Cardiac fibroblast (primary cell): ENCODE data around the gene CCDC191.

ENCODE experiments used
- DNase-seq, 2 donors: peaks; one replicate each; pipeline versions ENCODE4 v3.0.0 to v3.0.0-alpha.2; 2010; ENCODE audit warnings: low read depth in 2 of 2
- H3K4me3 ChIP-seq, 2 donors: replicated peaks in 1 of 2; 1 replicate in 1 of 2; 2 replicates in 1 of 2; pipeline ENCODE4 v1.5.1; 2011; ENCODE audit warnings: low read depth in 2 of 2, low read length in 2 of 2, mild to moderate bottlenecking in 2 of 2, moderate library complexity in 1 of 2
- CTCF ChIP-seq: IDR thresholded peaks from one replicate; pipeline ENCODE4 v1.5.1; 2011; ENCODE audit warnings: low read depth, mild to moderate bottlenecking, low read length, inconsistent platforms

The CCDC191 gene

GRCh38 chr3:114056130-114057010, at the start of gene CCDC191, which contains the start of gene QTRT2:
CCDC191 (minus strand) TSS chr3:114056526; CDS start chr3:114056466, 60 bp downstream.
QTRT2 (plus strand) TSS chr3:114056737; CDS start chr3:114065258, 8,521 bp downstream.
- peak; percentile 100 for DNase-seq

GRCh38 chr3:114104414-114104813, 48.1 kb upstream of the CCDC191 start:
- no peak for TF ChIP-seq CTCF
- peak in 1 of 2 donors; percentile 66 for DNase-seq

More at GRCh38 chr3:114056130-114057010, at the start of gene CCDC191, which contains the start of gene QTRT2:
- no peak for TF ChIP-seq CTCF
- H3K4me3 ChIP-seq, result peak within 1 kb of the TSS; percentile 89

GRCh38 chr3:114103858-114104257, 47.5 kb upstream of the CCDC191 start:
- TF ChIP-seq CTCF, result no peak

More at GRCh38 chr3:114104414-114104813, 48.1 kb upstream of the CCDC191 start:
- no peak overlapping the region for H3K4me3 ChIP-seq

GRCh38 chr3:114103181-114103580, 46.9 kb upstream of the CCDC191 start:
- no peak overlapping the region for H3K4me3 ChIP-seq
- TF ChIP-seq CTCF, result no peak
- DNase-seq, result no peak

More at GRCh38 chr3:114103858-114104257, 47.5 kb upstream of the CCDC191 start:
- DNase-seq, result no peak
- H3K4me3 ChIP-seq, result no peak overlapping the region

- no peak for TF ChIP-seq CTCF
- H3K4me3 ChIP-seq, result no peak overlapping the region
- no peak for DNase-seq
Observed at GRCh38 chr3:114101101-114101500, 44.8 kb upstream of the CCDC191 start.

- no peak for DNase-seq
- no peak for TF ChIP-seq CTCF
- H3K4me3 ChIP-seq, result no peak overlapping the region
Observed at GRCh38 chr3:114095796-114096195, 39.5 kb upstream of the CCDC191 start.
